ENCODE data around the gene PDLIM7. TPM values are rescaled to one million over a fixed set of nuclear protein-coding genes. Genes with fewer than 3 reads are reported as not detected.

The PDLIM7 gene
- total RNA-seq, 1 experiment from 2014 or later: 132 TPM

DNA sequence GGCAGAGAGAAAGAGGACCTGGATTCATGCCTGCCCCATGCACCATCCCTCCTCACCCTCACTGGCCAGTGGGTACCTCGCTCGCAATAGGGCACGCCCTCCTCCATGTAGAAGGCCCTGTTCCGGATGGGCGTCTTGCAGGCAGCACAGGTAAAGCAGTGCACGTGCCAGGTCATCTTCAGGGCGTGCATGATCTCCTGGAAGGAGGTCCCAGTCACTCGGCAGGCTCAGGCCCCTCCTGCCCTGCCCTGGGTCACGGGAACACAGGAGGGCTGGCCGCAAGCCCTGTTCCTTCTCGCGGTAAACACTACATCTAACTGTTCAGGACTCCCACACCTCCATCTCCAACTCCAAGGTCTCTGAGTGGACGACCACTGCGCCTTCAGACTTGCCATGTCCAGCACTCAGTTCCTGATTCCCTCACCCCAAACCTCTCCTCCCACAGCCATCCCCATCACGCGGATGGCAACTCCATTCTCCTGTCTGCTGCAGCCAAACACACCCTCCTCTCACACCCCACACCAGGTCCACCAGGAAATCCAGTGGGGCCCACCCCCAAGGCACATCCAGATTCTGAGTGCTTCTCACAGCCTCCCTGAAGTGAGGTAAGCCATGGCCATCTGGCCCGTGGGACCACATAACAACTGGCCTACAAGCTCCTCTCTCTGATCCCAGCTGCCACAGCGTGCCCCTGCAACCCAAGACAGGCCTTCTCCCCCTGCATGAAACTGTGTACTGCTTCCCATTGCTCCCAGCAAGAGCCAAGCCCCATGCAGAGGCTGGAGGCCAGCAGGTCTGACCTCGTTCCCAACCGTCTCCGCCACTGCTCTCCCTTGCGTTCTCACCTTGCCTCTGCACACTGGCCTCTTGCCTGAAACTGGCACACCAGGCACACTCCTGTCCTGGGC, 13.2 kb downstream of the PDLIM7 start:
- H3K36me3 ChIP-seq (ENCODE audit: insufficient read depth, low read length, poor library complexity, severe bottlenecking): peaks cover 20% of the 10 kb centered on the region
- H3K4me3 ChIP-seq (ENCODE audit: low read depth, low read length, poor library complexity, severe bottlenecking): no peak overlapping the region
- no peak for TF ChIP-seq EZH2 (IDR thresholded peaks at IDR 0.05; ENCODE audit: borderline replicate concordance, low read depth, low read length, poor library complexity, severe bottlenecking)
- TF ChIP-seq, protein P1, sequence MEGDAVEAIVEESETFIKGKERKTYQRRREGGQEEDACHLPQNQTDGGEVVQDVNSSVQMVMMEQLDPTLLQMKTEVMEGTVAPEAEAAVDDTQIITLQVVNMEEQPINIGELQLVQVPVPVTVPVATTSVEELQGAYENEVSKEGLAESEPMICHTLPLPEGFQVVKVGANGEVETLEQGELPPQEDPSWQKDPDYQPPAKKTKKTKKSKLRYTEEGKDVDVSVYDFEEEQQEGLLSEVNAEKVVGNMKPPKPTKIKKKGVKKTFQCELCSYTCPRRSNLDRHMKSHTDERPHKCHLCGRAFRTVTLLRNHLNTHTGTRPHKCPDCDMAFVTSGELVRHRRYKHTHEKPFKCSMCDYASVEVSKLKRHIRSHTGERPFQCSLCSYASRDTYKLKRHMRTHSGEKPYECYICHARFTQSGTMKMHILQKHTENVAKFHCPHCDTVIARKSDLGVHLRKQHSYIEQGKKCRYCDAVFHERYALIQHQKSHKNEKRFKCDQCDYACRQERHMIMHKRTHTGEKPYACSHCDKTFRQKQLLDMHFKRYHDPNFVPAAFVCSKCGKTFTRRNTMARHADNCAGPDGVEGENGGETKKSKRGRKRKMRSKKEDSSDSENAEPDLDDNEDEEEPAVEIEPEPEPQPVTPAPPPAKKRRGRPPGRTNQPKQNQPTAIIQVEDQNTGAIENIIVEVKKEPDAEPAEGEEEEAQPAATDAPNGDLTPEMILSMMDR (conservative IDR thresholded peaks at IDR 0.05; ENCODE audit: low read depth, low read length): no peak
- no peak overlapping the region for H3K27ac ChIP-seq (ENCODE audit: low read depth, low read length, poor library complexity, severe bottlenecking)
- H3K9me3 ChIP-seq (ENCODE audit: low read depth, low read length, poor library complexity, severe bottlenecking): no peaks in the 10 kb centered on the region
- H3K4me1 ChIP-seq (ENCODE audit: insufficient read depth, low read length, poor library complexity, severe bottlenecking): no peaks in the 10 kb centered on the region
- DNase-seq (ENCODE audit: low spot score): no peak
- POLR2A ChIA-PET (ENCODE audit: low non-redundant PET): no interaction called here
- CTCF ChIA-PET: no interaction called here
- intact Hi-C loops (cut with micrococcal nuclease; ENCODE audit: unreplicated experiment): no loop called here
- no peaks in the 10 kb centered on the region for H3K27me3 ChIP-seq (replicated peaks; ENCODE audit: insufficient read depth, low read depth, low read length, poor library complexity)
- no TSS peak for BruUV-seq (replicated peaks)

- BruUV-seq (replicated peaks): no TSS peak
- H3K9me3 ChIP-seq (ENCODE audit: low read depth, low read length, poor library complexity, severe bottlenecking): no peaks in the 10 kb centered on the region
- TF ChIP-seq EZH2 (IDR thresholded peaks at IDR 0.05; ENCODE audit: borderline replicate concordance, low read depth, low read length, poor library complexity, severe bottlenecking): no peak
- TF ChIP-seq, protein P1 (conservative IDR thresholded peaks at IDR 0.05; ENCODE audit: low read depth, low read length): no peak
- ChIA-PET POLR2A (ENCODE audit: low non-redundant PET) (no interaction called here), CTCF (interaction anchor here (0.6 kb wide), 1 partner anchor 176 kb away, joined by 5 read pairs; no protein-coding TSS in a partner anchor)
- no peak overlapping the region for H3K27ac ChIP-seq (ENCODE audit: low read depth, low read length, poor library complexity, severe bottlenecking)
- H3K4me1 ChIP-seq (ENCODE audit: insufficient read depth, low read length, poor library complexity, severe bottlenecking): no peaks in the 10 kb centered on the region
- no peaks in the 10 kb centered on the region for H3K27me3 ChIP-seq (replicated peaks; ENCODE audit: insufficient read depth, low read depth, low read length, poor library complexity)
- H3K36me3 ChIP-seq (ENCODE audit: insufficient read depth, low read length, poor library complexity, severe bottlenecking): peaks cover 14% of the 10 kb centered on the region
- intact Hi-C loops (cut with micrococcal nuclease; ENCODE audit: unreplicated experiment): no loop called here
- DNase-seq (ENCODE audit: low spot score): no peak
- H3K4me3 ChIP-seq (ENCODE audit: low read depth, low read length, poor library complexity, severe bottlenecking): no peak overlapping the region
These were observed 14.4 kb downstream of the PDLIM7 start for GRCh38 chr5:177483042-177483441.

DNA sequence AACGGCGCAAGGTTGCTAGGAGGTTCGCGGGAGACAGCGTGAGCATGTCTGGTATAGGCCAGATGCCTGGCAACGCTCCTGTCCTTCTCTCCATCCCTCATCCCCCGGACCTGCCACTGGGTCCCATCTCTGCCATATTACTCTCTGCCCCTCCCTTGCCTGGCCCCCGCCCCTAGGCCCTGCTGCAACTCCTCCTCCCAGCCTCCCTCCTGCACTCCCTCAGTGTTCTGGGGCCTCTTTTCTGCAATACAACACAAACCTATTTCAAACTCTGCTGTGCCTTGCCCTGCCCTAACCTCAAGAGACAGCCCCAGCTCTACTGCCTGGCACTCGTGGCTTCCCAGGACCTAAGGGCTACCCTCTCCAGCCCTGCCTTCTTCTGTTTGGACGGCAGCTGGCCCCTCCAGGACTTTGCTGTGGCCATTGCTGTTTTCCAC, 15.0 kb downstream of the PDLIM7 start:
- H3K27ac ChIP-seq (ENCODE audit: low read depth, low read length, poor library complexity, severe bottlenecking): no peak overlapping the region
- H3K36me3 ChIP-seq (ENCODE audit: insufficient read depth, low read length, poor library complexity, severe bottlenecking): peaks cover 8% of the 10 kb centered on the region
- POLR2A ChIA-PET (ENCODE audit: low non-redundant PET): no interaction called here
- H3K27me3 ChIP-seq (replicated peaks; ENCODE audit: insufficient read depth, low read depth, low read length, poor library complexity): no peaks in the 10 kb centered on the region
- DNase-seq (ENCODE audit: low spot score): no peak
- TF ChIP-seq, protein P1 (conservative IDR thresholded peaks at IDR 0.05; ENCODE audit: low read depth, low read length): no peak
- TF ChIP-seq EZH2 (IDR thresholded peaks at IDR 0.05; ENCODE audit: borderline replicate concordance, low read depth, low read length, poor library complexity, severe bottlenecking): no peak
- no peaks in the 10 kb centered on the region for H3K4me1 ChIP-seq (ENCODE audit: insufficient read depth, low read length, poor library complexity, severe bottlenecking)
- intact Hi-C loops (cut with micrococcal nuclease; ENCODE audit: unreplicated experiment): no loop called here
- no TSS peak for BruUV-seq (replicated peaks)
- H3K4me3 ChIP-seq (ENCODE audit: low read depth, low read length, poor library complexity, severe bottlenecking): no peak overlapping the region
- no peaks in the 10 kb centered on the region for H3K9me3 ChIP-seq (ENCODE audit: low read depth, low read length, poor library complexity, severe bottlenecking)
- CTCF ChIA-PET: interaction anchor here (0.6 kb wide), 1 partner anchor 175 kb away, joined by 5 read pairs; no protein-coding TSS in a partner anchor
